Measurements from ENCODE around the gene PPP1CA.

The PPP1CA gene

DNA sequence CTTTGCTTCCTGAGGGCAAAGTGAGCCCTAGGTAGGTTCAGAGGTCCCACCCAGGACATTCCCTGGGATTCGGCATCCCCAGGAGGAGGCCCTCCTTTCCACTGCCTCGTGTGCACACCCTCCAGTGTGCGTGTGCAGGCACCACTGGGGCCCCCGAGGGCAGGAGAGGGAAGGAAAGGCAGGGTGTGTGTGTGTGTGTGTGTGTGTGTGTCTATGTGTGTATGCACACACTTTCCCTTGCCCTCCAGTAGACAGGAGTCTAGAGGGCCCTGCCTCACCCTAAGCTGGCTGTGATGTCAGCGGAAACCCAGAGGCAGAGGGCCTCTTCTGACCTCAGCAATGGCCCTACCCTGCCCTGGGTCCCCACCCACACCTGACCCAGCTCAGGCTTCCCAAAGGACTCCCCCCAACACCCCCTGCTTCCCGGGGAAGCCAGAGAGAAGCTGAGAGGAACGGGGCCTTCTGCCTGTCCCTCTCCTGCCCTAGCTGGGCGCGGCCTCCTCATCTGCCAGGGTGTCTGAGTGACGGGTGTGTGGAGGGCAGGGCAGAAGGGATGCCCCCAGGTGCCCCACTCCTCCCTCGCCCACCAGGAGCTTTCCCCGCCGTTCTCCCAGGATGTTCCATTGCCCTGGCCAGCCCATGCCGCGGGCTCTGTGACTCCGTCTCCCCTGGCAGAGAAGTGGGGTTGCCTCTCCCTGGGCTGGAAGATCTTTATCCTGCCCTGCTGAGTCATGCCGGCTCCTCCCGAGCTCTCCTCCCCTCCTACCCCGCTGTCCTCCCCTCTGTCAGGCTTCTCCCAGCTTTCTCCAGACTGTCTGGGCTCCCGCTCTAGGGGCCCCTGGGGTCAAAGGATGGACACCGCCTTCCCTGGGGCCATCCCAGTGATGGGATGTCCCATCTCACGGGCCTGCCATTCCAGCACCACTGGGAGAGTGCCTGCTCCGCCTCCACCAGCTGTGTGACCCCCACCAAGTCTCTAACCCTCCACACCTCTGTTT, 22.3 kb downstream of the PPP1CA start:
- DNase-seq, result no peak

DNA sequence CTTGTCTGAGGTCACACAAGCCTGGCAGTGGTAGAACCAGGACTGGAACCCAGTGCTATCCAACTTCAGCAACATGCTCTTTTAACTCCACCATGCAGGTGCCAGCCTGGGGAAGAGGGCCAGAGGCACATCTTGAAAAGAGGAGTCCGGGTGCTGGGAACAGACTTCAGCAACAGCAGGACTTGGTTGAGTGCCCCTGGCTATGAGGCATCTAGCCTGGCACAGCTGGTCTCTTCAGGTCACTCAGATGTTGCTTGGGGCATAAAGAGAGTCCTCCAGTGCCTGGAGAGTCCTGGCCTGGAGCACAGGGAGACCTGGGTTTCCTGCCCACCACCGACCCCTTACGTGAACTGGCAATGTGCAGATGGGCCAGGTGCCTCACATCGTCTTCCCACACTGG, 23.1 kb downstream of the PPP1CA start:
- no peak for DNase-seq

DNA sequence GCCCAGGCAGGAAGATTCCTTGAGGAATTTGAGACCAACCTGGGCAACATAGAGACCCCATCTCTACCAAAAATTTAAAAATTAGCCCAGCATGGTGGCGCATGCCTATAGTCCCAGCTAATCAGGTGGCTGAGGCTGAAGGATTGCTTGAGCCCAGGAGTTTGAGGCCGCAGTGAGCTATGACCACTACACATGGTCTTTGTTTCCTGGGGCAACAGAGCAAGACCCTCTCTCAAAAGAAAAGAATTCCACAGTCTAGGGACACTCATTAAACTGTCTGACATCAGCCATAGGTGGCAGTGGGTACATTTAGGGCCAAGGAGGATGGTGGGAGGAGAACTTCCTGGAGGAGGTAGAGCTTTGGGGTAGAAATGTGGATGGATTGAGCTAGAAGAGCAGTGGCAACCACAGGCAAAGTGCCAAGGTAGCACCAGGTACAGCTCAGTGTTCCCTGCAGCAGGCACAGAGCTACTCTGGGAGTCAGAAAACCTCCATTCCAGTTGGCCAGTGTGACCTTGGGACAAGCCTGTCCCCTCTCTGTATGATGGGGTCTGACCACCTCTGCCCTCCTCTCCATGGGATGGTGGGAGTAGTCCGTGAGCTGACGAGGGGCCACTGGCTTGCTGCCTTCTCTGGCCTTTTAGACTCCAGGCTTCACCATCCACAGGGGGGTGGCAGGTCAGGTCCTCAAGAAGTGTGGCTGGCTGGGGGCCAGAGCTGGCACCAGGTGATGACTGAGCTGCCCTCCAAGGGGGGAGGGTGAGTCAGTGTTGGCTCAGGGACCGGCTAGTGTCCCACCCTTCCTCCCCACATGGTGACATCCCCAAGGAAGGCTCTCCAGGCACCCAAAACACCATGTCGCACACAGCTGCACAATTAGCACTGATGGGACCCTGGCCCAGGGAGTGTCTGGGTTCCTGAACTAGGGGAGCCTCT, 24.5 kb downstream of the PPP1CA start:
- no peak for DNase-seq

DNA sequence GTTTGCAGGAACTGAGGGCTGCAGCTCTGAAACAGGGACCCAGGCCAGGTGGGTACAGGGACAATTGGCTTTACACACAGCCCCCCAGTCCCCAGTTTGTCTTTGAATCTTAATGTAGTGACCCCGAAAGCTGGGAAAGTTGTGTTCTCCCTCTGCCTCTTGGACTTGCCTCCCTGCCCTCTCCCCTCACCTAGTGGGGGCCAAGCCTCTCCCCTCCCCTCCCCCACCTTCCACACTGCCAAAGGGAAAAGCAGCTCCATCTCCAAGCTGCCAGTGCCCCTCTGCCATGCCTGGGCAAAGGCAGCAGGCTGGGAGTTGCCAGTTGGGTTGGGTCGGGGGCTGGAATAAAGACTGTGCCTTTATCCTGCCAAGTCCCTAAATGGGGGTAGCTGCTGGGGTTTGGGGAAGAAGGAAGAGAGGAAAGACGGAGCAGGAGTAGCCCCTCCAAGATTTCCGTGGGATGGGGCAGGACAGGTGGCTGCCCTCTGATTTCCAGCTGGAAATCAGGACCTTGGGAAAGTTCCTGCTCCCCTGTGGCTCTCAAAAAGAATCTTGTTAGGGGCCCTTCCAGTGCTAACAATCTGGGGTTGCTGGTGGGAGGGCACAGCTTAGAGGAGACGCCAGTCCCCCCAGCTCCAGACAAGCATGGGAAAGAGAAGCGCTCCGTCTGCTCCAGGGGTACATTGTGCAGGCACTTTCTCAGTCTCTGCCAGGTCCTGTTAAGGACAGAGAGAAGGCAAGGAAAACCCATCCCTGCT, 25.4 kb downstream of the PPP1CA start:
- no peak for DNase-seq

DNA sequence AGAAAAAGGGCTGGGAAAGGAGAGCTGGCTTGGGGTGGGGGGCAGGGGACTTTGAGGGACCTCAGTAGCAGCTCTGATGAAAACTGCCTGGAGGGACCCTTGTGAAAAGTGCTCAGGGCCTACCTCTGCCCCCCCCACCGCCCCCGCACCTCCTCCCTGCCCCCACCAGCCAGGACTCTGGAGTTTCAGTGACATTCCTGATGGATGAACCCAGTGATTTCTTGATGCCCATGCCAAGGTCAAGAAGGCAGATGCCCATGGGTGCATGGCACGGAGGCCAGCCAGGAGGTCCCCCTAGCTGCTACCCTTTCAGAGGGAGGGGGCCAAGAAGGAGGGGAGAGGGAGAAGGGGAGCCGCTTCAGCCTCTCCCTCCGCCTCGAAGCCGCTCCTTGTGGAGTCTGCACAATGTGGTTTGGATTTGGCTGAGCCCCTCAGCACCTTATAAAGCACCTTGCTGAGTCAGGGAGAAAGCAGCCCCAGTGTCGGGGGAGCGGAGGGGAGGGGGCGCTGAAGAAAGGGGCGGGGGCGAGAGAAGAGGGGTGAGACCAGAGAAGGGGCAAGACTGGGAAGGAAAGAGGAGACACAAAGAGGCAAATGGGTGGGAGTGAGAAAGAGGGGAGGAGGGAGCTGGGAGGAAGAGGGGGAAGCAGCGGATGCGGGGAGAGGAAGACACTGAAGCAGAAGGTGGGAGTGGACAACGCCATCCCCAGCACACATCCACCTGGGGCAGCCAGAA, 26.2 kb downstream of the PPP1CA start:
- no peak for DNase-seq

GRCh38 chr11:67374571-67375281, 26.9 kb downstream of the PPP1CA start:
- no peak for DNase-seq

DNA sequence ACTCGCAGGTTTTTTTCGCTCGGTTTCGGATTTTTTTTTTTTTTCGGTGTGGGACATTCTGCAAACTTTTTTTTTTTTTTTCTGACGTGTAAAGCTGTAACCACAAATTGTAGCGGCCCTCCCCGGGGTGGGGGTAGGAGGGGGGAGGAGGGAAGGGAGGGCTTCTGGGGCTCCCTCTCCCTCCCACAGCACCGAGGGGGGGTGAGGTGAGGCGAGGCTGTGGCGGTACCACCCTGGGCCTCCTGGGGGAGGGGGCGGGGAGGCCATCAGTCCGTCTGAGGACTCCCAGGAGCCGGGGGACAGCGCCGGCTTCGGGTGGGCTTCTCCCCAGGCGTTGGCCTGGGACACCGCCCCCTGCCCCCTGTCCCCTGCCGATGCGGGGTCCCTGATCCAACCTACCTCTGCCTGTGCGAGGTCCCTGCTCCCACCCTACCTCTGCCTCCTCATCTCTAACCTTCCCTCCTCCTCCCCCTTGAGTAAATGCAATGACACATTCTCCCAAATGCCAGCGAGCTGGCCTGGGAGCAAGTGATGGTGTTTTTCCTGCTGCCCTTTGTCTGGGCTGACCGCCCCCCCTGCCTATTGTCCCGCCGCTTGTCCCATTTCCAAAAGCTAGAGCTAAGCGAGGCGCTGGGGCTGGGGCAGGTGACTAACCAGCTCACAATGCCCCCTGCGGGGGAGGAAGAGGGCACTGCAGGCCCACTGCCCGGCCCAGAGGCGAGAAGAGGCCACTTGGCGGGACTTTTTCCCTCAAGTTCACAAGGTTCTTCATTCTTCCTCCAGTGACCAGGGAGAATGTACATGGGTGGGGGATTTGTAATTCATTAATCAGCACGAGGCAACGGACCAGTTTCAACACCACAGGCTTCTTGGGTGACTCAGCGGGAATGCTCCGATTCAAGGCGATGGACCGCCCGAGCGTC, 27.7 kb downstream of the PPP1CA start:
- DNase-seq, result no peak

DNA sequence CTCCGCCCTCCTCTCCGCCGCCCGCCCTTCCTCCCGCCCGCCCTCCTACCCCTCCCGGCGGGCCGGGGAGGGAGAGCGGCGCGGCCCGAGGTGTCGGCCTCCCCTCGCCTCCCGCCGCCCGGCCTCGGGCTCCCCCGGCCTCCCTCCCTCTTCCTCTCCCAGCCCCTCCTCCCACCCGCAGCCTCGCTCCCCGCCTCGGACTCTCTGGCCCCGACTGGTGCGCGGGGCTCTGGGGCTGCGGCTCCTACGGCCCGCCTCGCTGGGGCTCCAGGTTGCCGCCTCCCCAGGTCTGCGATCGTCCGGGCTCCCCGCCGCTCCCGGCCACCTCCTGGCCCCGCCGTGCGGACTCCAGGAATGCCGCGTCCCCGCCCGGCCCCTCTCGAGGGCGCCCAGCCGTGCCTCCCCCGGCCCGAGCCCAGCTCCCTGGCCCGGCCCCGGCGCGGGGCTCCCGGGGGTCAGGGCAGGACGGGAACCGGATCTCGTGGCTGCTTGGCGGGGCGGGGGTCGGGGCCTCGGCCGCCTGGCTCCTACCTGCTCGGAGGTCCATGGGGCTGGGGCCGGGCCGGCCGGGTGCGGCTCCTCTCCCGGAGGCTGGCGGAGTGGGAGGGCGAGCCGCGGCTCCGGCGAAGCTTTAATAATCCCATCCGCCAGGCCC, 28.5 kb downstream of the PPP1CA start, which contains the start of gene CLCF1:
Gene CLCF1 (minus strand): TSS at position 606 of the 655 bp plus-strand sequence. CDS start 59 bp downstream, at position 547.
- no peak for DNase-seq

- DNase-seq, result no peak
These were observed 29.2 kb downstream of the PPP1CA start for GRCh38 chr11:67372321-67372992.

DNA sequence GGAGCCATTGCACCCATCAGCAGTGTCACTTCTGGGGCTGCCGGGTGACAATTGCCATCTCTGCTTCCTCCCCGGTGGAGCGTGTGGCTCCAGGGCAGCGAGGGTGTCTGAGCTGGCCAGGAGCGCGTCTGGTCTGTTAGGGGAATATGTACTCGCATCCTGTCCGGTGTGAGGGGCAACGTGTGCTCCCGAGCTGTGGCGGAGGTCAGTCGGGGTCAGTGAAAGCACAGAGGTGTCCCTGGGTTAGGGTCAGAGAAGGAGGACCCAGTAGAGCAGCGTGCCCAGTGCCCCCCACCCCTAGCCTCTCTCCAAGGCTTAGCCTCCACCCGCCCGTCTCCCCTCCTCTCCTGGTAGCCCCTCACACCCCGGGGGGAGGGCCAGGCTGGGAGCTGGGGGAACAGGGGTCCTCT, 29.7 kb downstream of the PPP1CA start:
- no peak for DNase-seq

DNA sequence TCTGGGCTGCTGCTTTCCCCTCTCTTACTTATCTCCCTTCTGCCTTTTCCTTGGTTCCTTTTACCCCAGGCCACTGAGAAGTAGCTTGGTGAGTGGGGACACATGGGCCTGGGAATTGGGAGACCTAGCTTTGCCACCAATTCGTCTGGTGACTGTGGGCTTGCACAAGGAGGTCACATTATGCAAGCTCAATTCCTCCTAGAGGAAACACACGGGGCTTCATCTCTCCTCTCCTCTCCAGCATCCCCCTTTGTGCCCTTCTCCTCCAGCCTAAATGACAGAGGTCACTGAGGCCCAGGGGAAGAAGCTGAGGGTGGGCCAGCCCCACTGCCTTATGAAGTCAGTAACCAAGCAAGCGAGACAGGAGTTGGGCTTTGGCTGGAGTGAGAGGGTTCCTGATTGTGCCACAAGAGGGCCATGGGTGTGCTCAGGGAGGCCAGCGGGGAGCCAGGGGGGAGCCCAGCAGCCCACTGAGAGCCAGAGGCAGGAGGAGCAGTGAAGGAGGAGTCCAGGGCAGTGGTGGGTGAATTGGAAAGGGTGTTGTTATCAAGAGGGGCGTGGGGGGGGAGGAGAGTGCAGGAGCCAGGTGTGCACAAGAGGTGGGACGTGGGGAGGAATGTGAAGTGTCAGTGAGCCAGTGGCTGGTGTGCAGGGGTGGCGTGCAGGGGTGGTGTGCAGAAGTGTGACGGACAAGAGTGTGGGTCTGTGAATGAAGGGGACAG, 30.3 kb downstream of the PPP1CA start:
- DNase-seq, result no peak

GRCh38 chr11:67370351-67371076, 31.1 kb downstream of the PPP1CA start:
- no peak for DNase-seq

GRCh38 chr11:67369801-67370284, 31.8 kb downstream of the PPP1CA start:
- DNase-seq, result no peak

DNA sequence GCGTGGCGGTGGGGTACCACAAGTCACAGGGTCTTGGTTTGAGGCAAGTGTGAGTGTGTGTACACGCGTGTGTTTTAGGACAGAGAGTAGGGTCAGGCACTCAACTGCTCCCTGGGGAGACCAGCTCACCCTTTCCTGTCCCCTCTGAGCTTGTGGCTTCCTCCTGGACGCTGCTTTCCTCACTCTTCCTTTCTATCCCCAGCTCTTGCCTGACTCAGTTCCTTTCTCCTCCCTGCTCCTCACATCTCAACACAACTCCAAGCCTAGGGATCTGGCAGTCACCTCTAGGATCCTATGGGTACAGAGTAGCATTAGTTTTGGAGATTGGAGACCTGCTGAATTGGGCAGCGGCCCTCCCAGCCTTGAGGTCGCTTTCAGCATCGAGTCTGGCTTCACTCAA, 32.4 kb downstream of the PPP1CA start:
- no peak for DNase-seq

GRCh38 chr11:67368621-67369020, 33.0 kb downstream of the PPP1CA start:
- DNase-seq, result no peak

DNA sequence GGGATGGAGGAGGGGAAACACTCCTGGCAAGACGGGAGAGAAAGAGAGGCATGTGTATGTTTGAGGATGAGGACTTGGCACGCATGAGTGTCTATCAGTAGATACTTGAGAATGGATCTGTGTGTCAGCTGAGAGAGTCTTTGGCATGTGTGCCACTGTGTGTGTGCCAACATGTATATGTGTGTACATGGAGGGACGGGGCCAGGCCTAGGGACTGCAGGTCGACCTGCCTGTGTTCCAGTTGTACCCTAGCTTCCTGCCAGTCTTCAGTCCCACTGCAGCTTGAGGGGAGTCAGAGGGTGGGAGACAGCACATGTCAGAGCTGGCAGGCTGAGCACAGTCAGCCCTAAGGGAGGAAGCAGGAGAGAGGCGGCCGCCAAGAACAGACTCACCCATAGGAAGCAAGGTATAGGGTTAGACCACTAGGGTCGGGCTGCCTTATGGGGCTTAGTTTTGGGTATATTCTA, 33.9 kb downstream of the PPP1CA start:
- DNase-seq, result no peak

Data from NCI-H187 (cell line).